CD4-positive, alpha-beta T cell treated with Interleukin-12 subunit alpha and Interleukin-12 subunit beta, for 1 hour (primary cell): Measurements from ENCODE around the gene LRRK2.
"Not testable (repeated sequence)": the region's sequence is repeated elsewhere in the genome, so short reads cannot be mapped to it uniquely, and the experiment has no call there.

Experiments used
- DNase-seq: peaks from one replicate; pipeline ENCODE4 v3.0.0-alpha.2; 2020

Gene LRRK2

DNA sequence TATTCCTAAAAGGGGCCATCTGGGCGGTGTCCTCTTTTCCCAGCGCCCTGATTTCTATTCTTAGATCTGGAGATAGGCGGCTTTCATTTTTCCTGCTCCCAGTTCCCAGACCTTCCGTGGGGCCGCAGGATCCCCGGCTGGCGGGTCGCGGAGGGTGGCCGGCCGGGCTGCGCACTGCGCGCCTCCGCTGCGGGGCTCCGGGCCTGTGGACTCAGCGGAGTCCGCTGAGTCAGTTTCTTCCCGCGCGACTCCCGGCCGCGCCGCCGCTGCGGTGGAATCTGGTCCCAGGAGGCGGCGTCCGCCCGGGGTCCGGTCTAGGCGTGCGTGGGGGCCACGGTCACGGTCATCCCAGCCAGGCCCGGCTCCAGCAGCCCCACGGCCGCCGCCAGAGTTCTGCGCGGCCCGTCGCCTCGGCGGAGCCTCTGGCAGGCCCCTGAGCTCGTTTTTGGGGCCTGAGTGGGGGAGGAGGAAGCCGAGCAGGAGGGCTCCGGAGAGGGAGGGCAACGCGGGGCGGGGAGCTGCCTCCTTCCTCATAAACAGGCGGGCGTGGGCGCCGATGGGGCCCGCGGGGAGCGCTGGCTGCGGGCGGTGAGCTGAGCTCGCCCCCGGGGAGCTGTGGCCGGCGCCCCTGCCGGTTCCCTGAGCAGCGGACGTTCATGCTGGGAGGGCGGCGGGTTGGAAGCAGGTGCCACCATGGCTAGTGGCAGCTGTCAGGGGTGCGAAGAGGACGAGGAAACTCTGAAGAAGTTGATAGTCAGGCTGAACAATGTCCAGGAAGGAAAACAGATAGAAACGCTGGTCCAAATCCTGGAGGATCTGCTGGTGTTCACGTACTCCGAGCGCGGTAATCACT, at the start of gene LRRK2:
Gene LRRK2, plus strand, starts transcription at position 559 of the 853 bp plus-strand sequence. Its CDS starts 135 bp downstream, at position 694.
- peak; percentile 50 for DNase-seq

- DNase-seq: no peak
Measured at GRCh38 chr12:40175045-40175444, 49.8 kb upstream of the LRRK2 start.

GRCh38 chr12:40175489-40175888, 49.3 kb upstream of the LRRK2 start:
- no peak for DNase-seq

DNA sequence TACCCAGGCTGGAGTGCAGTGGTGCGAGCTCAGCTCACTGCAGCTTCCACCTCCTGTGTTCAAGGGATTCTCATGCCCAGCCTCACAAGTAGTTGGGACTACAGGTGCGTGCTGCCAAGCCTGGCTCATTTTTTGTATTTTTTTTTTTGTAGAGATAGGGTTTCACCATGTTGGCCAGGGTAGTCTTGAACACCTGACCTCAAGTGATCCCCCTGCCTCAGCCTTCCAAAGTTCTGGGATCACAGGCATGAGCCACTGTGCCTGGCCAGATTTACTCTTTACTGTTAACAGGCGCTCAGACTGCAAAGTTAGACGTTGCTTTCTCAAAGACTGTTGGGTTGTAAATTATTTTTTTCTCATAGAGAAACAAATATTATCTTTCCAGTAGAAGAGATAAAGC, 46.1 kb upstream of the LRRK2 start:
- no peak for DNase-seq

DNA sequence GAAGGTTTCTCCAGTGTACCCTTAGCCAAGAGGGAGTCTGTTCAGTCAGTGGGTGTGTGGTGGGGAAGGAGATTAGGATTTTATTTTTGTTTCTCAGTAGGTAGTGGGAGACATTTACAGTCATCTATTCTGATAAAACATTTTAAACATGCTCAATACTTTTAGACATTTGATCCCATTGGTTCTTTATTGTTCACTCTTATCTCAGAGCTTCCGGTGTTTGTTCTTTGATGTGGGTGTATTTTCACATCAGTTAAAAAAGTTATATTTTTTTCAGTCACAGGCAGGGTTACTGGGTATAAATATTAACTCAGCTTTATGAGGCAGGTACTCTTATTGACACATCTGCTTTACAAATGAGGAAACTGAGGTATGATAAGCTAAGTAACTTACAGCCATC, 43.3 kb upstream of the LRRK2 start:
- peak; percentile 14 for DNase-seq

DNA sequence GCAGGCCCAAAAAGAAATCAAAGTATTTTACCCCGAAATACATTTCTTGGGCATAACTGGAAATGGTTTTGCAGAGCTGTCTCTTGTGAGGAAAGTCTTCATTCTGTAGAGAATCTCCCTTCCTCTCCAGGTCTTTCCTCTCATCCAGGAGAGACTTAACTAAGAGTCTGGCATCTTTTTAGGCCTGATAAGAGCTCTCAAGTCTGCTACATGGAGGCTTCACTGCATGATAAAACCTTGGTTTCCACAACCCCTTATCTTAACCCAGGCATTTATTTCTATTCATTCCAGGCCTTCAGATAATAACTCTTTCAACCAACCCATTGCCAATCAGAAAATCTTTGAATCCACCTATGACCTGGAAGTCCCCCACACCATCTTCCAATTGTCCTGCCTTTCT, 41.1 kb upstream of the LRRK2 start:
- DNase-seq: no peak

GRCh38 chr12:40184493-40185302, 40.1 kb upstream of the LRRK2 start:
- DNase-seq: no peak

- DNase-seq: no peak
Measured at GRCh38 chr12:40185303-40185693, 39.5 kb upstream of the LRRK2 start.

GRCh38 chr12:40188558-40189320, 36.1 kb upstream of the LRRK2 start:
- DNase-seq: no peak

DNA sequence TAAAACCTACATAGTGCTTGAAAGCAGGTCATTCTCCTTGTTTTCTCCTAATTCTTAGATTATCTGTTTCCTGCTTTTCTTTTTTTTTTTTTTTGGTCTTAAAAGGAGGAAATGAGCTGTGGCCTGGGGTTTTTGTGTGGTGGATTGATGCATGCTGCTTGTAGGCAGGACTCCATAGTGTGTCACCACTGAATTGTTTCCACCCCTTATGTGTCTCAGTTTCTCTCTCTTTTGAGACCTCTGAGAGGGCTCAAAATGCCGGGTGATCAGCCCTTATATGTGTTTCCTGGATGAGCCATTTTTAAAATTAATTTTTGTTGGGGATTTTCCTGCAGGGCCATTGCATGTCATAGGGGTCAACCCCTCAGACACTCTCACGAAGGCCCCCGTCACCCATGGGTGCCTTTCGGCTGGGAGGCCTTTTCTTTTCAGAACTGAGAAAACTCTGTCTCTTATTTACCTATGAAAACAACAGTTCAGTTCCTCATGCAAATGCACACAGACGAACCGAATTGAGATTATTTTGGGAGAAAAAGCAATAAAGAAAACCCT, 32.0 kb upstream of the LRRK2 start:
- DNase-seq: peak; percentile 6

DNA sequence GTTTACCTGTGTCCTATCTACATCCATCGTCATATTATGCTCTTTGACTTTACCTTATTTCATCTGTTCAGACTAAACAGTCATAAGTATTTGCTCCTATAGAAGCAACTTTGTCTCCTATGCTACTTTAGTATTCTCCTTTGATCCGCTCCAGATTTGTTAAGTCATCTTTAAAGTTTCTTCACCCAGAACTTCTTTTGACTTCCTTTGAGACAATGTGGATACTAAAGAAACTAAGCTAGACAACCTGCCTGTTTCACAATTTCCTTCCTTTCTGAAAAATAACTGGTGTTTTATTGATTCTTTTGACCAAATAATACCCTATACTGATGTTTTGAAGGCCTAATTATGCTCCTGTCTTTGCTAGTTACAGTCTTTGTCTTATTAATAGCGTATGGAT, 30.0 kb upstream of the LRRK2 start:
- no peak for DNase-seq

DNA sequence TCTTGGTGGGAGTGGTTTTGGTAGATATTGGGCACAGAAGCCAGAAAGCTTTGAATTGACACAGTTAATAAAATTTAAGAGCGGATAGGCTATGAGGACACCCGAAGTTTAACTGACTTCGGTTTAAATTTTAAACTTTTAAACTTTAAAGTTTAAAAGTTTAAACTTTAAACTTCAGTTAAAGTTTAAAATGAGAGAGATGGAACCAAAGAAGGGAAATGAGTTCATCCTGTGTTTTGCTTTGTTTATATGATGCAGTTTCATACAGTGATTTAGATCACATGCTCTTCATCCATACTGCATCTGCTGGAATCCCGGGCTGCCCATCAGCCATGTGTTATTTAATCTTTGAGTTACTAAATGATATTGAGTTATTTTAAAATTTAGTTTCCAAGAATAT, 27.2 kb upstream of the LRRK2 start:
- DNase-seq: no peak

- DNase-seq: no peak
Measured at GRCh38 chr12:40198601-40199000, 26.2 kb upstream of the LRRK2 start.

DNA sequence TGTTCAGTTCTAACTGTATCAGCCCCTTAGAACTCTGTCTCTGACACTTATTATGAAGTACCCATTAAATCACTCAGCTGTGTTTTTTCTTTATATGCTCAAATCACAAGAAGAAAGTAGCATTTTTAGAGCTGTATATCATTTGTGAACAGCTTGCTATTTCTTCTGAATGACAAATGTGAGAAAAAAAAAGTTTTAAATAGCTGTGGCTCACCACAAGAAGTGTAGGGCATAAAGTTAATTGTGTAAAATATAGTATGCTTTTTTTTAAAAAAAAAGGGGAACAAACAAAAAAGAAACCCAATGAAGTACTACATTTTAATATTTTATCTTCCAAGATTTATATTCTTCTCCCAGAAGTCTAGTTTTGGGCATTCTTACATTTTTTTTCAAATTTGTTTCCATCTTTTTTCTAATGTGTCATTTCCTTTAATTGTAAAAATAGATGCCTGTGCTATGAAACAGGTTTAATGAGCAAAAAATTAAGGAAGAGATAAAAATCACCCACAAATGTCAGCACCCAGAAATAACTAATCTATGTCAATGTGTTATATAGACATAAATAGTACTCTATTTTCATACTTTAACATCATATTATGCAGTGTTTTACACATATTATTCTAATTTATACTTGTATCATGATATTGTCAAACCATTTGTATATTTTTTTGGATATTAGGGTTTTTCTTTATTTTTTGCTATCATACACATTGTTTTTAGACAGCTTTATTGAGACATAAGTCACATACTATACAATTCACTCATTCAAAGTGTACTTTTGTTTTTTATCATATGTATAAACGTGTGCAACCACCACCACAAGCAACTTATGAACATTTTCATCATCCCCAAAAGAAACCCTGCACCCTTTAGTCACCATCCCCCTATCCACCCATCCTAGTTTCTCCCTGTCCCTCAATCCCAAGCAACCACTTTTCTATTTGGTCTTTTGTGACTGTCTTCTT, 22.4 kb upstream of the LRRK2 start:
- DNase-seq: no peak

DNA sequence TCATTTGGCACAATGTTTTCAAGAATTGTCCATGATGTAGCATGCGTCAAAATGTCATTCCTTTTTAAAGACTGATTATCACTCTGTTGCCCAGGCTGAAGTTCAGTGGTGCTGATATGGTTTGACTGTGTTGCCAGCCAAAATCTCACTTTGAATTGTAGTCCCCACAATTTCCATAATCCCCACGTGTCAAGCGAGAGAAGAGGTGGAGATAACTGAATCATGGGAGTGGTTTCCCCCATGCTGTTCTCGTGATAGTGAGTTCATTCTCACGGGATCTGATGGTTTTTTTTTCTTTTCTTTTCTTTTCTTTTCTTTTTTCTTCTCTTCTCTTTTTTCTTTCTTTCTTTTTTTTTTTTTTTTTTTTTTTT, 21.8 kb upstream of the LRRK2 start:
- DNase-seq: no peak

- DNase-seq: no peak
Measured at GRCh38 chr12:40204337-40204736, 20.5 kb upstream of the LRRK2 start.

GRCh38 chr12:40207551-40207950, 17.2 kb upstream of the LRRK2 start:
- DNase-seq: no peak

DNA sequence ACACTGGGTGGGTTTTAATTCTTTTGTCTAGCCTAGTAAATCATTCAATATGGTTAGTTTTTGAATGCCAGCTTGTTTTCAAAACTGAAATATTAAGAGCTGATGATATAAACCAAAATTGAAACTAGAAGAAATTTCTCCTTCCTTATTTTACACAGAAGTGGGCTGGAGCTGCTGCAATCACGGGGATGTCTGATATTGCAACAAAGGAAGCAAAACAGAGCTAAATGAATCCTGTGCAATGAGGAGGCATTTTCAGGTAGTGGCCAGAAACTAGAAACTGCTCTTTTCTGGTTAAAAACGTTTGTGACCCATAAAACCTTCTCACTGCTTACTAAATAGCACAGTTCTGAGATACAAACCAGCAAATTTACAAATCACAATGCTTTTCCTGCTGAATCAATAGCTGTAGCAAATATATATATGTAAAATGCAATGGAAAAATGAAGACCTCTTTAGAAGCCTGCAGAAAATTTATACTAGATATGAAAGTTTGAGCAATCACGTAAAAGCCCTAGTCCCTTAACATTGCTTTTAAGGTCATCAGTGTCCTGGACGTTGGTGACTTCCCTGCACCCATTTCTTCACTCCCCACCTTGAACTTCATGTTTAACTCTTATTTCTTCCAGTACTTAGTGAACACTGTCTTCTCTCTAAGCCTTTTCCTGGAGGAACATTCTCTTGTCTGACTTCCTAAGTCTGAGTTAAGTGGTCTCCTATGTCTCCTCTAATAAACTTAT, 15.9 kb upstream of the LRRK2 start:
- peak; percentile 14 for DNase-seq

DNA sequence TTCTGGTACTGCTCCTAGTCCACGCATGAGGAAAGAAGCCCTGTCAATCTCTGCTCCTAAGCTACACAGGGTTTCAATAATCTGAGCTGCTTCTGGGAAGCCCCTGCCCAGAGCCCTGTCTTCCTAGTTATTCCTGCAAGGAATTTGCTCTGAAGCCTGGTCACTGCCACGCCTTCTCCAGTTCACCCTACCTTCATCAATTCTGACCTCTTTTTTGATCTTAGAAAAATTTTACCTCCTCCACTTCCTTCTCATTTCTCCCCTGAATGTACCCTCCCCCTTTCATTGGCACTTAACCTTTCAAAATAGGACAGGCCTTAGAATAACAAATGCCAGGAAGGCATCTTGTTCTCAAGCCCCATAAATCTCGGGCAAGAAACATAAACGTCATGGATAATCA, 14.9 kb upstream of the LRRK2 start:
- DNase-seq: no peak

- DNase-seq: not testable (repeated sequence)
Measured at GRCh38 chr12:40211186-40211585, 13.6 kb upstream of the LRRK2 start.

DNA sequence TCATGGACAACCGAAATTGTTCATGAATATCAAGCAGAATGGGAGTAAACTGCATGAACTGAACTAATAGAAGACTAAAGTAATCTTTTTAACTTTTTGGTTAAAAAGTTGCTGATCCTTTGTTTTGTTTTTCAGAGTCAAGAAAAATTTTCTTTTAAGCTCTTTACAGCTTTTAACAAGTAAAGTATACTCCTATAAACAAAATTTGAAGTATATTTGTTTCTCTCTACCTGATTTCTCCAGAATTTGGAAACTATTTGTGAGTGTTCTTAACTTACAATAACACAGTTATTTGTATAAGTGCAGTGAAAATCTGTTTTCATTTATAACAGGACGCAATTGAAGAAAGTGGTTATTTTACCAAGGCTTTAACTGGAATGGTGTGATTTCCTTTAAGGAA, 12.2 kb upstream of the LRRK2 start:
- DNase-seq: no peak
